GM12872 (cell line): ENCODE measurements around the gene SLAIN1.

Source experiments
- TF ChIP-seq, protein P1 (sequence below): IDR thresholded peaks from 3 replicates; pipeline ENCODE4 v1.5.1; 2011; ENCODE audit warnings: low read depth, mild to moderate bottlenecking, low read length, moderate library complexity; ENCODE audit not compliant: insufficient read depth

The SLAIN1 gene

DNA sequence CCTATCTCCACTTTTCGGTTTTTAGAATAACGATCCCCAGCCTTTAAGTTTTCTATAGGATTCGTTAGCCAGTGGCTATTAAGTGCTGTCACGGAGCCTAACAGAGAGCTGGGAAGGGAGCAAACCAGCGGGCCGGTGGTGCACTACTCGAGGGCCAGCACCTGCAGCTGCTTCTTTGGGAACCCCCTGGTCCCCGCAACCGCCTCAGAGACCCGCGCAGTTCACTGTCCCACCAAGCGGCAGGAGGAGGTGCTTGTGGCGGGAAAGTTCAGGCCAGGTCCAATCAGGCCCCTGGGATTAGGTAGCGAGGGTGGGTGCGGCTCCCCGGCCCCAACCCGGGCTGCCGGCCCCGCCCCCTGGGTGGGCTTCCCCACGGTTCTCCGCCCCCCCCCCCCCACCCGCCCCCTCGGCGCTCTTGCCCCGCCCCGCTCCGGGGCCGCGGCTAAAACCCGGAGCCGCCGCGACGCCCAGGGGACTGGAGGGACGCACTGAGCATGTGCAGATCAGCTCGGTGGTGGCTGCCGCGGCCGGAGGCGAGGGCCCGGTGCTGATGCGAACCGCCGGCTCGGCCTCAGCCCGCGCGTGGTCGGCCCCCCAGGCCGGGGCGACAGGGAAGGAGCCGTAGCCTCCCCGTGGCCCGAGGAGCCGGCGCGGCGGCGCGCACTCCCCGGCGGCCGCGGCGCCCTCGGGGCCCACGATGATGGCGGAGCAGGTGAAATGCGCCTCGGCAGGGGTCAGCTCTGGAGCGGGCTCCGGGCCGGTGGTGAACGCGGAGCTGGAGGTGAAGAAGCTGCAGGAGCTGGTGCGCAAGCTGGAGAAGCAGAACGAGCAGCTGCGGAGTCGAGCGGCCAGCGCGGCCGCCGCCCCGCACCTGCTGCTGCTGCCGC is at the start of gene SLAIN1:
Gene SLAIN1, plus strand, starts transcription at position 471 of the 887 bp plus-strand sequence. Its CDS starts 227 bp downstream, at position 698.
- TF ChIP-seq, protein P1, sequence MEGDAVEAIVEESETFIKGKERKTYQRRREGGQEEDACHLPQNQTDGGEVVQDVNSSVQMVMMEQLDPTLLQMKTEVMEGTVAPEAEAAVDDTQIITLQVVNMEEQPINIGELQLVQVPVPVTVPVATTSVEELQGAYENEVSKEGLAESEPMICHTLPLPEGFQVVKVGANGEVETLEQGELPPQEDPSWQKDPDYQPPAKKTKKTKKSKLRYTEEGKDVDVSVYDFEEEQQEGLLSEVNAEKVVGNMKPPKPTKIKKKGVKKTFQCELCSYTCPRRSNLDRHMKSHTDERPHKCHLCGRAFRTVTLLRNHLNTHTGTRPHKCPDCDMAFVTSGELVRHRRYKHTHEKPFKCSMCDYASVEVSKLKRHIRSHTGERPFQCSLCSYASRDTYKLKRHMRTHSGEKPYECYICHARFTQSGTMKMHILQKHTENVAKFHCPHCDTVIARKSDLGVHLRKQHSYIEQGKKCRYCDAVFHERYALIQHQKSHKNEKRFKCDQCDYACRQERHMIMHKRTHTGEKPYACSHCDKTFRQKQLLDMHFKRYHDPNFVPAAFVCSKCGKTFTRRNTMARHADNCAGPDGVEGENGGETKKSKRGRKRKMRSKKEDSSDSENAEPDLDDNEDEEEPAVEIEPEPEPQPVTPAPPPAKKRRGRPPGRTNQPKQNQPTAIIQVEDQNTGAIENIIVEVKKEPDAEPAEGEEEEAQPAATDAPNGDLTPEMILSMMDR = no peak

DNA sequence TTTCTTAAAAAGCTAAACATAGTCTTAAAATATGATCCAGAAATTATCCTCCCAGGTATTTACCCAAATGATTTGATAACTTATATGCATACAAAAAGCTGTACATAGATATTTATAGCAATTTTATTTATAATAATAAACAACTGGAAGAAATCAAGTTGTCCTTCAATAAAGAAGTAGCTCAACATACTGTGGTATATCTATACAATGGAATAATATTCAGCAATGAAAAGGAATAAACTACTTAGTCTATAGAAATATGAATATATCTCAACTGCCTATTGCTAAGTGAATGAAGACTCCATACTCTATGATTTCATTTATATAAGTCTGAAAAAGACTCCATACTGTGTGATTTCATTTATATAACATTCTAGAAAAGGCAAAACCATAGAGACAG is 47.1 kb upstream of the SLAIN1 start:
- TF ChIP-seq, protein P1 = no peak

DNA sequence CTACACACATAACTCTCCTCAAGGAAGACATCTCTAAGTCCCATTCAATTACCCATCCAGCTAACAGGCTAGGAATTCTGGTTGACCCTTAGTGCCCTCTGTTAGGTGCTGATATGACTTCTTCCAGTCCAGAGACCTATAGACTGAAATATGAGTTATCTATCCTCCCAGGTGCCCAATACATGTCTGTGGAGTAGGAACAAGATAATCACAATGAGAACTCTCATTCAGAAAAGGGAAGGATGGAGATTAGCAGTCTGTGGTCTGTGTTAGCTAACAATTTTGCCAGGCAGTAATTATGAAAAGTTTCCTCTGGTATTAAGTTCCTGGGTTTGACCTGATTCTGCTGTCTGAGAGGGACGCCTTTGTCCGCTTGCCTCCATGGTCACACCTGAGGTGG is 44.2 kb upstream of the SLAIN1 start:
- TF ChIP-seq, protein P1 = no peak

DNA sequence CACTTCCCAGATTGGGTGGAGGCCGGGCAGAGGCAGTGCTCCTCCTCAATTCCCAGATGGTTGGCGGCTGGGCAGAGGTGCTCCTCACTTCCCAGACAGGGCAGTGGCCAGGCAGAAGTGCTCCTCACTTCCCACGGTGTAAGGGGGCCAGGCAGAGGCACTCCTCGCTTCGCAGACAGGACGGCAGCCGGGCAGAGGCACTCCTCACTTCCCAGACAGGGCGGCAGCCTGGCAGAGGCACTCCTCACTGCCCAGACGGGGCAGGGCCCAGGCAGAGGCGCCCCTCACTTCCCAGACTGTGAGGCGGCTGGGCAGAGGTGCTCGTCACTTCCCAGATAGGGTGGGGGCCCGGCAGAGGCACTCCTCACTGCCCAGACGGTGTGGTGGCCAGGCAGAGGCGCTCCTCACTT is 36.6 kb upstream of the SLAIN1 start:
- TF ChIP-seq, protein P1 = no peak

DNA sequence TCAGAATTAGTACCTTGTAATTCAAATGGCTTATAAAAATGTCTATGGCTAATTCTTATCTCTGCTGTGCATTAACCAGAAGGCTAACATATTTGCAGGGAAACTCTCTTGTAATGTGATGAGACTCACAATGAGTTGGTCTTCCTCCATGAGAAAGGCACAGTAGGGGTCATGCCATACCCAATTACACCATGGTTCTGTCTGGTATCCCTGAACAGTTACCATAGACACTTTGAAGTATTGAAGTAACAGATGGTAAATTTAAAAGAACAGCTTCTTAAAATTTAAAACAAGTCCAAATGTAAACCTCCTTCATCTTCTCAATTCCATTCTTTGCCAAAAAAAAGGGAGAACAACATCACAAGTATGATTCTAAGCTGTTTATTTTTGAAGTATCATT is 22.6 kb upstream of the SLAIN1 start:
- TF ChIP-seq, protein P1 = no peak

DNA sequence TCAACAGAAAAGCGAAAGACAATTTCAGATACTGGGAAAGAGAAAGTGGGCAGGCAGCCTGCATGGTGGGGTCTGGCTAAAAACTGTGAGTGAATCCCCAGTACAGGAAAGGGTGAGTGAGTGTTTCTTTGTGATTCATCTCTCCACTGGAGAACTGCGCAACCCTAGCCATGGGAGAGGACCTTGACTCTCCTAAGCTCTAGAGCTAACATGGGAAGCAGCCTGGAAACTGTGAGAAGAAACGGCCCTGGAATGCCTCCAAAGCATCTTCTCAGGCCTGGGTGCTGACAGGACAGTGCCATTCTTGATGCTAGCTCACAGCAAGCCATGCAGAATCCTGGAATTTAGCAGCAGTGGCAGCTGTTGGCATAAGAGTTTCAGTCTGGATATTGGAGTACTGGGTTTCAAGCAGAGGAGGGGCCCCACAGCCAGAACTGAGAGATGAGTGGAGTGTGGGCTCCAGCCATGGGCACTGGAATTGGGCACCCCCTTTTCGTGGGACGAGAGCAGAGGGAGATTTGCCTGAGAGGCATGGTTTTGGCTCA is 18.7 kb upstream of the SLAIN1 start:
- TF ChIP-seq, protein P1 = no peak

DNA sequence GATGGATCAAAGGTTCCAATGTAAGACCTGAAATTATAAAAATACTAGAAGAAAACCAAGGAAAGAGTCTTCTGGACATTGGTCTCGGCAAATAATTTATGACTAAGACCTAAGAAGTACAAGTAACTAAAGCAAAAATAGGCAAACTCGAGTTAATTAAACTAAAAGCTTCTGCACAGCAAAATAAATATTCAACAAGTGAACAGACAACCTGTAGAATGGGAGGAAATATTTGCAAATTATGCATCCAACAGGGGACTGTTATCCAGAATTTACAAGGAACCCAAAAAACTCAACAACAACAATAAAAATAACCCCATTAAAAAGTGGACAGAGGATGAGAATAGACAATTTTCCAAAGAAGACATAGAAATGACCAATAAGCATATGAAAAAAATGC is 9.7 kb upstream of the SLAIN1 start:
- TF ChIP-seq, protein P1 = no peak
